IPS DF 6.9 (cell line): Measurements from ENCODE around the gene HEG1.
A peak's percentile ranks its signal among the peaks of the same experiment; 100 is the strongest.

Experiments
- DNase-seq: peaks from one replicate; pipeline ENCODE4 v3.0.0-alpha.2; 2013; ENCODE audit warnings: low read depth, low spot score
- H3K27ac ChIP-seq: one replicate; pipeline ENCODE4 v1.5.1; 2013; ENCODE audit warnings: low read length, control low read depth
- H3K27me3 ChIP-seq: 2 replicates; pipeline ENCODE4 v1.6.1; 2013; ENCODE audit warnings: mild to moderate bottlenecking, low read length; ENCODE audit not compliant: control insufficient read depth, insufficient read depth
- H3K36me3 ChIP-seq: 2 replicates; pipeline ENCODE4 v1.6.1; 2013; ENCODE audit warnings: low read length; ENCODE audit not compliant: control insufficient read depth, insufficient read depth
- H3K4me1 ChIP-seq: 2 replicates; pipeline ENCODE4 v1.6.1; 2013; ENCODE audit warnings: low read length; ENCODE audit not compliant: control insufficient read depth, insufficient read depth
- H3K4me3 ChIP-seq: 2 replicates; pipeline ENCODE4 v1.5.1; 2013; ENCODE audit warnings: mild to moderate bottlenecking, low read length
- H3K9me3 ChIP-seq: 2 replicates; pipeline ENCODE4 v1.6.1; 2013; ENCODE audit warnings: low read length, inconsistent platforms; ENCODE audit not compliant: control insufficient read depth, insufficient read depth
- whole genome bisulfite sequencing: extraction: QIAGEN DNeasy Blood & Tissue Kit; methylation state at CpG from one replicate; pipeline ENCODE4 v1.1.7; 2013; ENCODE audit warnings: mixed read lengths, missing lambda C conversion rate; ENCODE audit not compliant: insufficient read length, insufficient coverage; 5-methylcytosine and 5-hydroxymethylcytosine counted together

Gene HEG1

GRCh38 chr3:125001557-125002413 lies 54.0 kb downstream of the HEG1 start:
- no peaks in the 10 kb centered on the region for H3K9me3 ChIP-seq
- no peaks in the 10 kb centered on the region for H3K27me3 ChIP-seq
- H3K36me3 ChIP-seq: no peaks in the 10 kb centered on the region
- no peaks in the 10 kb centered on the region for H3K4me1 ChIP-seq
- H3K27ac ChIP-seq: no peak overlapping the region
- no peak overlapping the region for H3K4me3 ChIP-seq
- no CpG with 5 or more reads among the region's 12 CpGs for WGBS
- DNase-seq: no peak

DNA sequence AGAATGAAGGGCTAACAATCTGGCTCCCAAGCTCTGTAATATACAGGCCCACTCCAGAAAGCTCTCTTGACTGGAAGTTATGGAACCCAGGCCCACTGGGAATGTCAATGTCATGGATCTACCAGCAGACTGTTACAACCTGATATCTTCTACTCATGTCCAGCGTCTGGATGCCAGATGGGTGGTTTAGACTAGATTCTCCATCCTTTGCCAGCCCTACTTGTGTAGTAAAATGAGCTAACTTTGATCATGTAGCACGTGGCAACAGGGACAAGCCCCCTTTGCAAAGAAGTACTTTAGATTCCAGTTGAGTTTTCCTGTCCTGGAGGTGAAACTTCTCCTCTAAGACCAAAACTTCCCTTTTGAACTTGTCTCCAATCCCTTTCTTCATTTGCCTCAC lies 55.1 kb downstream of the HEG1 start:
- Histone ChIP-seq H3K27me3 (no peaks in the 10 kb centered on the region), H3K36me3 (no peaks in the 10 kb centered on the region), H3K4me3 (no peak overlapping the region), H3K4me1 (no peaks in the 10 kb centered on the region), H3K9me3 (no peaks in the 10 kb centered on the region), H3K27ac (no peak overlapping the region)
- DNase-seq: no peak
- no CpG with 5 or more reads among the region's 2 CpGs for WGBS

- no peak overlapping the region for H3K4me3 ChIP-seq
- DNase-seq: no peak
- H3K27ac ChIP-seq: no peak overlapping the region
- WGBS: no CpG with 5 or more reads among the region's 2 CpGs
- H3K9me3 ChIP-seq: no peaks in the 10 kb centered on the region
- H3K36me3 ChIP-seq: no peaks in the 10 kb centered on the region
- no peaks in the 10 kb centered on the region for H3K27me3 ChIP-seq
- no peaks in the 10 kb centered on the region for H3K4me1 ChIP-seq
These were observed 55.8 kb downstream of the HEG1 start for GRCh38 chr3:124999897-125000435.

GRCh38 chr3:124999317-124999716 lies 56.5 kb downstream of the HEG1 start:
- Histone ChIP-seq H3K4me3 (no peak overlapping the region), H3K4me1 (no peaks in the 10 kb centered on the region), H3K36me3 (no peaks in the 10 kb centered on the region), H3K9me3 (no peaks in the 10 kb centered on the region), H3K27ac (no peak overlapping the region), H3K27me3 (no peaks in the 10 kb centered on the region)
- DNase-seq: no peak
- no CpG with 5 or more reads among the region's 1 CpG for WGBS

DNA sequence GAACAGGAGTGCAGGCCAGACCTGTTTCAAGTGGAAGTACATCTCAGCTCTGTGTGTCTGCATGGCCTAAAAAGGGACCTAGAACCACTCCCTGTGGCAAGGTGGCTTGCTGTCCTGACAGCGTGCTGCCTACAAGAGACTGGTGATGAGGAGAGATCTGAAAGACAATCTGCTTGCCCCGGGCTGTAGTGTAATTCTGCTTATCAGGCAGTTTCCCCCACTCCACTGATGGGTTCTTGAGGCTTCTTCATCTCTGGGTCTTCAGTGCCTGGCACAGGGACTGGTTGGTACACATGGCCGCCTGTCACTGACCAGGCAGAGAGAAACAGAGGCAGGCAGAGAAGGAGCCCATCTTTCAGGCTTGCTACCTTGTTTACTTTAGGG lies 57.6 kb downstream of the HEG1 start:
- H3K27ac ChIP-seq: no peak overlapping the region
- no peaks in the 10 kb centered on the region for H3K36me3 ChIP-seq
- no peaks in the 10 kb centered on the region for H3K9me3 ChIP-seq
- no CpG with 5 or more reads among the region's 3 CpGs for WGBS
- no peak overlapping the region for H3K4me3 ChIP-seq
- no peak for DNase-seq
- no peaks in the 10 kb centered on the region for H3K27me3 ChIP-seq
- H3K4me1 ChIP-seq: no peaks in the 10 kb centered on the region

DNA sequence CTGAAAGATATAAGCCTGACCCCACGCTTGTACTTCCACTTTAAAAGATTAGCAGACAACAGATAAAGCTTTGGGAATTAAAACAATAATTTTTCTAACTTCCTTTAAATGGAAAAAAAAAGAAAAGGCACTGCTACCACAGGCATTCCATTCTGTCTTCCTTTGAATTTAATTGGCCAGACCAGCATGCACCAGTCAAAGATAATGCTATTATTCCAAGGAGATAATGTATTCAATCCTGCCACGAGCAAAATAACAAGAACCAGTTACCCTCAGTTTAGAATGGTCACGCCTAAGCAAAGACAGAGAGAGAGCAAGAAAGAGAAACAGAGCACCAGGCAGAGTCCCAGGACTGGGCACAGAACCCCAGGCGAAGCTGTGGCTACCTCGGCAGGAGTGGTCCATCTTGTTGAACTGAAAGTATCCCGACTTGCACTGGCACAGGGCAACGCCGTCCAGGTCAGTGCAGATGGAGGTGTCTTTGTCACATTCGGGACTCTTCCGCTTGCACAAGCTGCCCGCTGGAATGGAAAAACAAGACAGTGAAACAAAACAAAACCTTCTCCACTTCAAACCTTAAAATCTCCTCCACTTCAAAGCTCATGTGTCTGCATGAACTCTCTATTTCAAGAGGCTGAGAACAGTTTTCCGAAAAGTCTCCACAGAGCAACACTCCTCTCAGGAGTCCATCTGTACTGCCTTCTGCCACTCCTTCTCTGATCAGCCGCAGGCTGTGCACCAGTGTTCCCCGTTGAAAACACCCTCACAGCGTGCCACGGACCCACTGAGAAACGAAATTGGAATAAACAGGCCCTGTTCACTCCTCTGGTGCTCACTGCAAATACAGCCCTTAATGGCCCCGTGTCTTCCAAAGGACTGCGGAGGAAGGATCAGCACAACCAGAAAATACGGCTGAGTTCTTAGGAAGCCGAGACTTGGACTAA lies 58.2 kb downstream of the HEG1 start:
- no CpG with 5 or more reads among the region's 21 CpGs for WGBS
- no peak overlapping the region for H3K4me3 ChIP-seq
- DNase-seq: no peak
- no peaks in the 10 kb centered on the region for H3K27me3 ChIP-seq
- no peaks in the 10 kb centered on the region for H3K9me3 ChIP-seq
- H3K4me1 ChIP-seq: no peaks in the 10 kb centered on the region
- no peak overlapping the region for H3K27ac ChIP-seq
- H3K36me3 ChIP-seq: no peaks in the 10 kb centered on the region

- no peak overlapping the region for H3K4me3 ChIP-seq
- peak; percentile 29 for DNase-seq
- H3K27me3 ChIP-seq: no peaks in the 10 kb centered on the region
- H3K4me1 ChIP-seq: peaks cover 6% of the 10 kb centered on the region
- no peaks in the 10 kb centered on the region for H3K36me3 ChIP-seq
- no CpG with 5 or more reads among the region's 6 CpGs for WGBS
- H3K9me3 ChIP-seq: no peaks in the 10 kb centered on the region
- H3K27ac ChIP-seq: no peak overlapping the region
These were observed 60.3 kb downstream of the HEG1 start for GRCh38 chr3:124995460-124995994.

DNA sequence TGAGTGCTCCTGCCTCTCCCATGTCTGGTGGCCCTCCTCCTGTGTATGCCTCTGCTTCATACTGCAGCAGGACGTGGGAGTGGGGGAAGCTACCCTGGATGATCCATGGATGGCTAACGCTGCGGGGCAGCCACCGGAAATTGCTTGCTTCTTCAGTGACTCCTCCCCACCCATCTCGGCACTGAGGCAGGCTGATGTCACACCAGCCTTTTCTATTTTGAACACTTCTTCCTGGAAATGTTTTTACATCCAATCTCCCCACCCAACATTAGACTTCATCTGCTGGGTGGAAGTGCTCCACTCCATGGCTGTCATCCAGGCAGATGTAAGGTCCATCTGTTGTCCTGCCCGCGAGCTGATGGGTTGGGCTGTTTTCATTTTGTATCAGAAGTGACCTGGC lies 62.3 kb downstream of the HEG1 start:
- no peaks in the 10 kb centered on the region for H3K27me3 ChIP-seq
- H3K36me3 ChIP-seq: no peaks in the 10 kb centered on the region
- no peak overlapping the region for H3K27ac ChIP-seq
- no peak for DNase-seq
- WGBS: no CpG with 5 or more reads among the region's 7 CpGs
- peaks cover 7% of the 10 kb centered on the region for H3K4me1 ChIP-seq
- H3K9me3 ChIP-seq: no peaks in the 10 kb centered on the region
- H3K4me3 ChIP-seq: no peak overlapping the region

- DNase-seq: no peak
- no CpG with 5 or more reads among the region's 5 CpGs for WGBS
These were observed 63.8 kb downstream of the HEG1 start for GRCh38 chr3:124992041-124992440.

More at GRCh38 chr3:124992041-124992440, 63.8 kb downstream of the HEG1 start:
- Histone ChIP-seq H3K36me3 (no peaks in the 10 kb centered on the region), H3K9me3 (no peaks in the 10 kb centered on the region), H3K4me3 (no peak overlapping the region), H3K27me3 (no peaks in the 10 kb centered on the region), H3K4me1 (peaks cover 7% of the 10 kb centered on the region), H3K27ac (no peak overlapping the region)
